TTC549 (cell line): ENCODE data around the gene EDRF1.

ENCODE experiments used
- FAIRE-seq: peaks from 2 replicates; lab custom pipeline; 2012; peaks lifted over from hg19 to GRCh38; lab: Jason Lieb, UNC

EDRF1 gene

DNA sequence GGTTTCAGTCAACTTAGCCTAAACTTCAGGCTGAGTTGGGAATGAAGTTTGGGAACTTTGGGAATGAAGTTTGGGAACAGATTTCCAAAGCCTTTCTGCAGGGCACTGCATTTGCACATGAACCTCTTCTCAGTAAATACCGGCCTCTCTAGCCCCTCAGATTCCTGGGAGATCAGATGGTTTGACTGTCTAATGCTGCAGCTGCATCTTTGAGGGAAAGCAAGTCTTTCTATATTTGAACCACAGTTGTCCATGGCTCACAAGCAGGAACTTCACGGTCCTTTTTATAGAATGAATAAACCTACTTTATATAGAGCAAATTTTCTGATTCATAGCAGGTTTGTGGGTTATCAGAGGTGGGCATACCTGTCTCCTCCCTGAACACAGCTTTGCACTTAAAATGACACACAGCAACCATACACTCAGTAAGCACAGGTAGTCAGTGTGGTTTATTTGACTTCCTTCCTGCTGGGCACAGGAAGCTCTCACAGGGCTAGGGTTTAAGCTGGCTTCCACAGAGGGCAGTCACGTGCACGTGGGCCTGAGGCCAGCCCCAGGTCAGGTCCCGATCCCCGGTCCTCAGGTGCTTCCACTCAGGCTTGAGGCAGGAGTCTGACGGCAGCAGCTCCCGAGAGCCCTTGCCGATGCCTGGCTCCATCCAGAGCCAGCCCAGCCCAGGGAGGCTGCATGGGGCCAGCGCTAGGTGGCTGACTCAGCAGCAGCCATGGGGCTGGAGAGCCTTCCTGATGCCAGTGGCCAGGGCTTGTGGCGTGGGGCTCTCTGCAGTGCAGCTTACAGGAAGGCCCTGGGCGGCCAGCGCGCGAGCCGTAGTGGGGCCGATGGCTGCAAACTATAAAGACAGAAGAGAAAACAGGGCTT lies 68.9 kb downstream of the EDRF1 start:
- FAIRE-seq, result no peak

GRCh38 chr10:125792342-125793300 lies 73.1 kb downstream of the EDRF1 start:
- no peak for FAIRE-seq

GRCh38 chr10:125795128-125795527 lies 75.6 kb downstream of the EDRF1 start:
- FAIRE-seq, result no peak

- no peak for FAIRE-seq
Observed at GRCh38 chr10:125795637-125796190, 76.2 kb downstream of the EDRF1 start.

GRCh38 chr10:125797424-125797823 lies 77.9 kb downstream of the EDRF1 start:
- FAIRE-seq, result no peak

DNA sequence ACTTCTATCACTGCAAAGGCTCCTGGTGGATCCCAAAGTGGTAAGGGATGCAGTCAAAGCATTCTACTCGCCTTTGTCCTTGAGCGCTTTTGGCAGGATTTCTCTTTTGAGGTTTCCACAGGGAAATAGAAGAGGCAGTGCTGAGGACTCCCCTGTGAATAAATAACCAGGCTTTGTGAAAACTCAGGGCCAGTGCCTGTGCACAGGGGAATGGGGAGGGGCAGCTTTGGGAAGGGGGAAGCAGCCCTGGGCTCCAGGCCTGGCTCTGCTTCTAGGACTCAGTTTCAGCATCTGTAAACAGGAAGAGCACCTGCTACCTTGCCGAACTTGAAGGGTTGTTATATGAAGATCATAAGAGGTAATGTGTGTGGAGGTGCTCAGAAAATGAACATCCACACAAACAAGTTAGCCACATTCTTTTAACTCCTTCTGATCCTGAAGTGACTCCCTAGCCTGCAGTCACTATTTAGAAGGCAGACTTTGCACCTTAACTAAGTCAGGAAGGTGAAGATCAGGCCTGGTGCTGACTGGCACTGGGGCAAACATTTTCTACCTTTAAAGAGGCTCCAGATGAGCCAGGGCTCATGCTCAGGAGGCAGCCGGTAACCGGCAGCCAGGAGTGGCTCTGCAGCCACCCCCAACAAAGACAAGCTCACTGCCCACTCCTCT lies 78.6 kb downstream of the EDRF1 start:
- no peak for FAIRE-seq

DNA sequence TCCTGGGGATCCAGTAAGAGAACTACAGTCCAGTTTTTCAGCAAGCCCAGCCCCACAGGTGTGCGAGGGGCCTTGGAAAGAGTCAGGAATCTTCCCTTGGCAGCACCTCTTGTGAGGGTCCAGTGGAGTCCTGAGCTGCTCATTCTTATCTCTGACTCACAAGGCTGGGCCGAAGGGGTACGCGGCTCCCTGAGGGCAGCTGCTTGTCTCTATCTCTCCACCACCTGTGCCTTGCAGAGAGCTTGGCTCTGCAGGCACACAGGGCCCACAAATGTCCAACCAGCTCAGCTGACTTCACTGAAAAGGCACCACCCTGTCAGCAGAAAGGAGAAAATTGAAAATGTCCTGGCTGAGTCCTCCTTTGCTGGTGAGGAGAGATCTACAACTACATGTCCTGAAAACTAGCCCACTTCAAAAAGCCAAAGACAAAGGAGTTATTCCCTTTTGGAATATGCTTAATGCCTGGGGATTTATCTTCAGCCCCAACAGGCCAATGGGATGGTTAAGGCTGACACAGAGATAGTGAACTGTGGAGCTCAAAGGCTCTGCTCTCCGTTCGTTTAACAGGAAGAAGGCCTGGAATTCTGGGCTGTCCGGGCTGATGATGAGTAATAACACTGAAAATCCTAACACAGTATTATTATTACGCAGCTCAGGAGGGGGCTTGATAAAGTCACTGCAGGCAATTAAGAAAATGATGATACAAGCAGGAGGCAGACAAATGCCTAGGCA lies 80.1 kb downstream of the EDRF1 start:
- no peak for FAIRE-seq

- FAIRE-seq, result no peak
Observed at GRCh38 chr10:125801574-125801973, 82.1 kb downstream of the EDRF1 start.

DNA sequence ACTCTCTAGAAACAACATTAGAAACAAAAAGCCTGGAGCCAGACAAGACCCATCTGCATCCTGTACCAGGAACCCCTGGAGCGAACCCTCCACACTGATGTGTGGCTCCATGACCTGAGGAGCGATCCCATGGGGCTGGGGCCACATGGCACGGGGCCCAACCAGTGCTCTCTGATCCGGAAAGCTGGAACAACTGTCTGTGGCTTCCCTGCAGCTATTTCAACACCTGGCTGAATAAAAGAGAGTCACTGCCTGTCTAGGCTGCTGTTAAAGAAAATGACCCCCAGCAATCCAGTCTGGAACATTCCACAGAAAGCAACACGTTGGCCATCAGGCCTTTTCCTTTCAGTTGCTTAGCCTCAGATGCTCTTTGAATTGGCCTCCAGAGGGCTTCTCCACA lies 82.6 kb downstream of the EDRF1 start:
- no peak for FAIRE-seq

DNA sequence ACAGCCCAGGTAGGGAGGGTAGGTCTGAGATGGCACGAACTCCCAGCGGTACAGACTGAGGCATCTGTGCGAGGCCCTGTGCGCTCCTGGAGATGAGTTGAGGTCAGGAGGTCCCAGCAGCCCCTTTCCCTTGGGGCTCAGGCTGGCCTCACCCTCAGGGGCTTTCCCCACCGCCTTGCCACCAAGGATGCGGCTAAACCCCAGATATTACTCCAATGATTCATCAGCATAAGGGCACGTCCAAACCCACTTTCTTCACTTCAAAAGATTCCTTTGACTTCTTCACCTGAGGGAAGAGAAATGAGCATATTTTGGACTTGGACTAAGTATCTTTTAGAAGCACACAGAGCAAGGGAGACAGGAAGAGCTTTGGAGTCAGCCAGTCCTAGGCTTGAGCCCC lies 83.2 kb downstream of the EDRF1 start:
- no peak for FAIRE-seq

- FAIRE-seq, result no peak
Observed at GRCh38 chr10:125808047-125808446, 88.5 kb downstream of the EDRF1 start.

GRCh38 chr10:125811251-125811650 lies 91.7 kb downstream of the EDRF1 start:
- no peak for FAIRE-seq

DNA sequence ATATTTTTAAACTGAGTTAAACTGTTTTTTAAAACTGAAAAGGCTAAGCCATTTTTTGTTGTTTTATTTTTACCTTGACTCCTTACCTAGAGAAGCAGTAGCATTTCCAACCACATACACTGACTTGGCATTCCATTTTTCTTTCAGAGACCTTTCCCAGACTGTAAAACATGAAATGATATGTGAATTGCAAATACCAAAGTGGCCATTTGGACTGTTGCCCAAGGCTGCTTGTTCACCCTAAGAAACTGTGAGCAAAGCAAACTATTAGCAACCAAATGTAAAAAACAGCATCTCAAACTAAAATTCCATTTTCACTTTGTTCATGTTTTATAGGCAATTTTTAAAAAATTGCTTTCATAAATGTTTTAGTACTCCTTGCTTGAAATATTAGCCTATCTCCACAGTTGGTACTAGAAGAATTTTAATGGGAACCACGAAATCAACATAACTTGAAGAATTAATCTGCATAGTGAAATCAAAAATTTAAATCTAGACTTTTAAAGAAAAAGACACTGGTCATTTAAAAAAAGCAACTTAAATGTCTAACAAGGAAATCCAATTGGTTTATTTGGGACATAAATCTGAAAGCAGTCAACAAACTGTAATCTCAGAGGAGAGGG lies 92.7 kb downstream of the EDRF1 start:
- FAIRE-seq, result no peak
